Middle frontal gyrus (tissue), 1 donor: Measurements from ENCODE around the gene TMBIM1.
"Not testable (repeated sequence)": the region's sequence is repeated elsewhere in the genome, so short reads cannot be mapped to it uniquely, and the experiment has no call there.

Experiments
- DNase-seq: peaks from one replicate; pipeline ENCODE4 v3.0.0-alpha.2; 2015; ENCODE audit warnings: low spot score; ENCODE audit errors: extremely low spot score

Gene TMBIM1

GRCh38 chr2:218319813-218320365 is 27.6 kb upstream of the TMBIM1 start:
- DNase-seq = no peak

- no peak for DNase-seq
Measured at GRCh38 chr2:218318241-218318640, 25.9 kb upstream of the TMBIM1 start.

- DNase-seq = no peak
Measured at GRCh38 chr2:218317835-218318234, 25.5 kb upstream of the TMBIM1 start.

- no peak for DNase-seq
Measured at GRCh38 chr2:218317303-218317630, 25.0 kb upstream of the TMBIM1 start.

GRCh38 chr2:218315397-218315796 is 23.1 kb upstream of the TMBIM1 start:
- DNase-seq = no peak

- not testable (repeated sequence) for DNase-seq
Measured at GRCh38 chr2:218314764-218315163, 22.5 kb upstream of the TMBIM1 start.

- no peak for DNase-seq
Measured at GRCh38 chr2:218313356-218313755, 21.1 kb upstream of the TMBIM1 start.

GRCh38 chr2:218312267-218312756 is 20.0 kb upstream of the TMBIM1 start:
- DNase-seq = no peak

GRCh38 chr2:218311541-218312266 is 19.4 kb upstream of the TMBIM1 start:
- DNase-seq = not testable (repeated sequence)

- DNase-seq = no peak
Measured at GRCh38 chr2:218310853-218311540, 18.7 kb upstream of the TMBIM1 start.

- DNase-seq = no peak
Measured at GRCh38 chr2:218307415-218308090, 15.2 kb upstream of the TMBIM1 start.

GRCh38 chr2:218306184-218306920 is 14.0 kb upstream of the TMBIM1 start:
- no peak for DNase-seq

GRCh38 chr2:218305383-218305782 is 13.1 kb upstream of the TMBIM1 start:
- no peak for DNase-seq

- DNase-seq = peak; percentile 79
Measured at GRCh38 chr2:218301176-218301819, 9.0 kb upstream of the TMBIM1 start.

- DNase-seq = no peak
Measured at GRCh38 chr2:218300141-218300540, 7.8 kb upstream of the TMBIM1 start.

- DNase-seq = no peak
Measured at GRCh38 chr2:218298314-218298875, 6.1 kb upstream of the TMBIM1 start.

GRCh38 chr2:218296847-218297246 is 4.5 kb upstream of the TMBIM1 start:
- no peak for DNase-seq

- DNase-seq = no peak
Measured at GRCh38 chr2:218296200-218296599, 3.9 kb upstream of the TMBIM1 start.

GRCh38 chr2:218295029-218295428 is 2.7 kb upstream of the TMBIM1 start:
- DNase-seq = no peak

GRCh38 chr2:218294430-218295022 is 2.2 kb upstream of the TMBIM1 start:
- DNase-seq = no peak
